ENCODE data around the gene FCF1. TPM values are rescaled to one million over a fixed set of nuclear protein-coding genes. Genes with fewer than 3 reads are reported as not detected.

FCF1 gene

DNA sequence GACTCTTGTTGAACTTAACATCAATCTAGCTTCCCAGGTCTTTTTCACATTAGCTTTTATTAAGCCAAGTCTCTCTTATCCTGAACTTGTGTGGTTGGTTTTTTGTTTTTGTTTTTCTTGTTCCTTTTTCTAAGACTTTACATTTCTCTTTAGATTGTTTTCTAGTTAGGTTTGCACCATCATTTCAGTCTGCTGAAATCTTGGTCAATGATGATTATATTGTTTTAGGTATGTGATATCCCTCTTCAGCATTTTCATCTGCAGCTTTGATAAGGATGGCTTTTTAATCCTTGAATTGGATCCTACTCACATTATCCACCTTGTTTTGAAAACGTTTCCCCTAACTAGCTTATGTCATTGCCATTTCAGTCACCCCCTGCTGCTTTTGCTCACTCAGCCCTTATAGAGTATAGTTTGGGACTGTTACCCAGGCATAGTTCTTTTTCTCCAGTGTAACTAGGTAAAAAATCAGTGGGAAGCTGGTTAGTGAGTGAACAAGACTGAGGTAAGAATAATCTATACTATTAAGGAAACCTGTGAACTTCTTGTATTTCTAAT is 72.2 kb downstream of the FCF1 start:
- Histone ChIP-seq H3K9me3 (replicated peaks; ENCODE audit: low read length) (no peaks in the 10 kb centered on the region), H3K4me3 (ENCODE audit: low read length) (no peak overlapping the region), H3K27me3 (ENCODE audit: control insufficient read depth, insufficient read depth, low read length) (no peaks in the 10 kb centered on the region), H3K9ac (ENCODE audit: low read depth, low read length) (no peak overlapping the region), H3K4me1 (ENCODE audit: control insufficient read depth, insufficient read depth, low read length) (no peaks in the 10 kb centered on the region), H3K36me3 (ENCODE audit: insufficient read depth, low read length) (peaks cover 72% of the 10 kb centered on the region), H3K4me2 (ENCODE audit: low read length) (no peak overlapping the region)

DNA sequence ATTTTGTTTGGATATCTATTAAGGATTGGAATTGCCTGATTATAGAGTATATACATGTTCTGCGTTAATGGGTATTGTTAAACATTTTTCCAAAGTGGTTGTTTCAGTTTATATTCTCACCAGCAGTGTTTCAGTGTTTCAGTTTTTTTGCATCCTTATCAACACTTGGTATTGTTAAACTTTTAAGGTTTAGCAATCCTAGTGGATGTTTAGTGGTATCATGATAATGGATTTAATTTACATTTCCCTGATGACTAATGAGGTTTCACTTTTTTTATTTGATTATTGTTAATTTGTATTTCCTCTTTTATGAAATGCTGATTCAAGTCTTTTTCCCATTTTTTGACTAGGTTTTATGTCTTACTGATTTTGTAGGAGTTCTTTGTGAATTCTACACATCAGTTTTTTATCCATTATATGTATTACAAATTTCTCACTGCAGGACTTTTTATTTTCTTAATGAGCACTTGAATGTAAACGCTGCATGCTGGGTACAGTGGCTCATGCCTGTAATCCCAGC is 73.9 kb downstream of the FCF1 start:
- Histone ChIP-seq H3K4me2 (ENCODE audit: low read length) (no peak overlapping the region), H3K27me3 (ENCODE audit: control insufficient read depth, insufficient read depth, low read length) (no peaks in the 10 kb centered on the region), H3K4me1 (ENCODE audit: control insufficient read depth, insufficient read depth, low read length) (no peaks in the 10 kb centered on the region), H3K36me3 (ENCODE audit: insufficient read depth, low read length) (peaks cover 58% of the 10 kb centered on the region), H3K4me3 (ENCODE audit: low read length) (no peak overlapping the region), H3K9ac (ENCODE audit: low read depth, low read length) (no peak overlapping the region), H3K9me3 (replicated peaks; ENCODE audit: low read length) (no peaks in the 10 kb centered on the region)

Small RNAs within 50 kb of the gene (small RNA-seq; reads per million reads assigned to genes)
- not detected for gene RF00409

All from skeletal muscle satellite cell (primary cell).